Testis (tissue), 2 donors: ENCODE measurements around the gene EXOSC7.

Source experiments
- CTCF ChIP-seq, 3 experiments: fragments of 450-650 bp in 2 of 3; fragments of 200-600 bp in 1 of 3; sonication (generic) in 1 of 3; IDR thresholded peaks; one replicate each; pipeline ENCODE4 v1.5.1; 2016 to 2019; ENCODE audit warnings: antibody characterized with exemption in 3 of 3, mild to moderate bottlenecking in 2 of 3, moderate library complexity in 1 of 3
- POLR2A ChIP-seq: fragments of 450-650 bp; IDR thresholded peaks from one replicate; pipeline ENCODE4 v1.6.1; 2017; ENCODE audit warnings: antibody characterized with exemption, mild to moderate bottlenecking, moderate library complexity

- TF ChIP-seq CTCF (IDR thresholded peaks at IDR 0.05) (no peak), POLR2A (no peak)
Observed at GRCh38 chr3:45008117-45008516, 32.1 kb downstream of the EXOSC7 start.
